GM19023 (cell line): Measurements from ENCODE around the gene CDKN2C.

Experiments used
- ATAC-seq: cut with Tn5 transposase; IDR thresholded peaks from one replicate; pipeline ENCODE4 v1.9.1; 2021; ENCODE audit warnings: mild to moderate bottlenecking, moderate library complexity; ENCODE audit not compliant: unreplicated experiment

The CDKN2C gene

DNA sequence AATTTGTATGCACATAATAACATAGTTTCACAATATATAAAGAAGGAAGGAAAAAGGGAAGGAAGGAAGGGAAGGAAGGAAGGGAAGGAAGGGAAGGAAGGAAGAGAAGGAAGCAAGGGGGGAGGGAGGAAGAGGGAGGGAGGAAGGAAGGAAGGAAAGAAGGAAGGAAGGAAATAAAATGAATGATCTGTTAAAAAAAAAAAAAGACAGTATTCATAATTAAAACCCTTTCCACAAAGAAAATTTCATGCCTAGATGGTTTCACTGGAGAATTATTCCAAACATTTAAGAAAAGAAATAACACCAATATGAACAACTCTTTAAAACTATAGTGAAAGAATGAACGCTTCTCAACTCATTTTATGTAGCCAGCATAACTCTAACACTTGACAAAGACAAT lies 44.8 kb downstream of the CDKN2C start:
- no peak for ATAC-seq

GRCh38 chr1:51019811-51020210 lies 49.8 kb downstream of the CDKN2C start:
- ATAC-seq = no peak
